Hematopoietic multipotent progenitor cell treated with erythropoietin and hydrocortisone succinate and interleukin-3 and kit ligand, for 15 days (in vitro differentiated cells): ENCODE measurements around the gene ASPM.
"Not testable (repeated sequence)": the region's sequence is repeated elsewhere in the genome, so short reads cannot be mapped to it uniquely, and the experiment has no call there.

ENCODE experiments used
- DNase-seq: peaks from one replicate; pipeline ENCODE4 v3.0.0-alpha.2; 2015; ENCODE audit warnings: low spot score

Gene ASPM

GRCh38 chr1:197143276-197143675 lies 3.2 kb downstream of the ASPM start:
- no peak for DNase-seq

DNA sequence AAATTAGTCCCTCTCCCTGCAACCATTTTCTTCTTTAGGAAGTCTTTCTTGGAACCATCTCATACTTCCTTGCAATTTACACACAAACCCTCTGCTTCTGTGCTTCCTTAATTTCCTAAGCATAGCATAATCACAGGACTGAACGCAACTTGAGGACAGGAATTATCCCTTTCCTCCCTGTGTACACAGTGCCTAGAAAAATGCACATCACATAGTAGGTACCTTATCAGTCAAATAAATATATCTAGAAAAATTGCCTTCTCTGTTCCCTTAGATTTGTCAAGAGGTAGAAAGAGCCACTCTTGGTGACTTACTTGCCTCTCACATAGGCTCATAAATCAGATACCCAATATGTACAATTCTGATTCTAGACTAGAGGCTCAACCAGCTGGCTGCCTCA lies 4.9 kb downstream of the ASPM start:
- no peak for DNase-seq

GRCh38 chr1:197140121-197140520 lies 6.3 kb downstream of the ASPM start:
- no peak for DNase-seq

DNA sequence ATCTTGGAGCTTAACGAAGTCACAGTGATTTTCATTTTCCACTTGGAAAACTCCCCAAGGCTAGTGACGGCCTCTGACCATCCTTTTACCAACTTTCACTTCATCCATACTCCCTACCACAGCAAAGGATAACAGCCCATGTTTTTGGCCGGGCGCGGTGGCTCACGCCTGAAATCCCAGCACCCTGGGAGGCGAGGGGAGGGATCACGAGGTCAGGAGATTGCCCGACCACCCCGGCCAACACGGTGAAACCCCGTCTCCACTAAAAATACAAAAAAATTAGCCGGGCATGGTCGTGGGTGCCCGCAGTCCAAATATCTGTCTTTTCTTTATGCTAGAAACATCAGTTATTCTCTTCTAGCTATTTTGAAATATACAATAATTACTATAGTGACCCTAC lies 7.3 kb downstream of the ASPM start:
- DNase-seq, result no peak

- DNase-seq, result no peak
Observed at GRCh38 chr1:197137322-197137721, 9.1 kb downstream of the ASPM start.

GRCh38 chr1:197130677-197131304 lies 15.7 kb downstream of the ASPM start:
- no peak for DNase-seq

DNA sequence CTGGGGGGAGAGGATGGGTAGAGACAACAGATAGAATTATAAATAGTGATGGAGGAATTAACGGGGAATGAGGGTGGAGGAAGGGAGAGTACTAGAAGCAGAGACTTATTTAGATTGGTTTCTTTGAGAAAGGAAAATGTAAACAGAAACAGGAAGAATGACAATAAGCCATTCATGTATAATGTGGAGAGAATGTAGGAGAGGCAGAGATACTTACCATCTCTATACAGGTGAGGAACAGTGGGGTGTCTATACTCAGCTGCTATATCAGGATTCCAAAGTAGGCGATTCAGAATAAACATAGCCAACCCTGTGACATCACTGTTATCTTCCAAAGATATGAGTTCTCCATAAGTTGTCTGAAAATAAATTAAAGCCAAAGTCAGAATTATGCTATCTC lies 16.8 kb downstream of the ASPM start:
- no peak for DNase-seq

DNA sequence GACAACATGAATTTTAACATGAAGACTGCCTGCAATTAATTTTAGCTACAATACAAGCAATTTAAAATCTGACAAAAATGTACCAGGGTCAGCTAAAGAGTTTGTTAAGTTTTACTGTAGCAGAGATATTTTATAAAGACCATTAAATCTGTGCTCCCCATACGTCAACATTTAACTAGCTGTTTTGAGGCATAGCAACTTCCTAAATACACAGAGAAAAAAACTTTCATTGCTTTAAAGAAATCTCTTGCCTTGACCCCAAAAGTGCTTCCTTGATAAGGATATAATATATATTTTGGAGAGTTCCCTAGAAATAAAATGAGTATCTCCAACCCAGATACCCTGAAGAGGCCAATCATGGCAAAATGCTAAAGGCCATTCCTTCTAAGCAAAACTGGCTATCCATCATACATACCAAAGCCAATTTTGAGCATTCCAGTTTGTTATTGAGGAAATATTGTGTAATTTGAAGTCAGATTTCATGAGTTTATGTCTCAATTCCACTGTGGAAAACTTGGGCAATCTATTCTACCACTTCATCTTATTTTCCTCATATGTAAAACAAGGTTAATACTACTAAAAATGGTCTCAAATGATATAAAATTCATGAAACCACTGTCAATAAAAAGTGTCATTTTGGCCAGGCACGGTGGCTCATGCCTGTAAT lies 19.1 kb downstream of the ASPM start:
- DNase-seq, result no peak

GRCh38 chr1:197126691-197127090 lies 19.8 kb downstream of the ASPM start:
- DNase-seq, result no peak

DNA sequence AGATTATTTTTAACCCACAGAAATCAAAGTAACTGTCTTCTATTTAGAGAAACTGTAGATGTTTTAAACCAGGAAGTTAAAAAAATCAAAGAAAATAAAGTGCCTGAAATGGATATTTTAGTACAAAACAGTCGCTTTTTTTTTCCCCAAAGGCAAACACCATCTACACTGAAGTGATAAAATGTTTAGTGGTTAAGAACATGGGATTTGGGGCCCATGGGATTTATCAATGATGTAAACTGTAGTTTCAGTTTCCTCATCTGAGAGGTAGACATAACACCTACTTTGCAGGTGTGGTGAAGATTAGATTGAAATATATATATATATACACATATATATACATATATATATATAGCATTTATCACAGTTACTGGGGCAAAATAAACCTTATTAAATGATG lies 22.1 kb downstream of the ASPM start:
- DNase-seq, result no peak

GRCh38 chr1:197116156-197116555 lies 30.3 kb downstream of the ASPM start:
- no peak for DNase-seq

DNA sequence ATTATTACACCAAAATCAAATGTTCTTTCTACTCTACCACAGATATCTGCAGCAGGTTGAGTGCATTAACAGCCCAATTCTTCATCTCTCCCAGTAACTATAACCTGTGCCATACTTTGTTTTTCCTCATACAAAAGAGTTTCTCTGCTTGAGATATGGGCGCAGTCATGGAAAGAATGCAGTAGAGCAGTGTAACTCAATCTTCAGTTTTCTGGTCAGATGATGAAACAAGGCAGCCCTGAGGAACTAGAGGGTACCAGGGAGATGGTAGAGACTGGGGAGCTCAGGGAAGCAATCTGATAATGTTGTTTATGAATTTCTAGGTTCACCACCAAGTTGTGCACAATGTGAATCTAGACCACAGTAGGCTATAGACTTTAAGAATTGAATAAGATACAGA lies 39.6 kb downstream of the ASPM start:
- no peak for DNase-seq

DNA sequence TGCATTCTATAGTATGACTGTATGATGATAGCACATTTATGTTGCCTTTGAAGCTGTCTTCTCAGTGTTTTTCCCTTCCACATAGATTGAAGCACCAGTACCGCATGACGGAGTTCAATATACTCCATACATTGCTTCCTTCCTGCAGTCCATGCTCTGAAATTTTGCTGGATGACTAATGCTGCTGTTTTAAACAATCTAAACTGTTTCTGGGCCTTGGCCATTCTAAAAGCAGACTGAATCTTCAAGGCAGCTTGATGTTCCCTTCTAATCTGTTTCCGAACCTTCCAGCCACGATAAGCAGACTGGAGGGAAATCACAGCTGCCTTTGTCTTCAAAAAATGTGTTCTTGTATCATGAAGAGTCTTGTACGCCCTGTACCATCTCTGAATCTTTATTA lies 43.2 kb downstream of the ASPM start:
- DNase-seq, result no peak

DNA sequence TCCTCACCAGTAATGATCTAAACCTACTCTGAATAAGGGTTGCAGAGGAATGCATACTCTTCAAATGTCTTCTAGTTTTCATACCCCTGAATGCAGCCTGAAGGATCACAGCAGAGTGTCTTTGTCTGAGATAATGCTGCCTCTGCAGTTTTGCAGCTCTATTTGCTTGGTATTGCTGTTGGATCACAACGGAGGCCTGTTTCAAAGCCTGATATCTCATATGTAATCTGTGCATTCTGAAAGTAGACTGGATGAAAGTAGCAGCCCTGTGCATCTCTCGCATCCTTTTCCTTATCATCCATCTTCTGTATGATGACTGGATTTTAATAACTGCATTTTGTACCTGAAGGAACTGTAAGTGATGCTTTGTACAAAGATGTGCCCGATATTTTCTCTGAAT lies 44.5 kb downstream of the ASPM start:
- no peak for DNase-seq

DNA sequence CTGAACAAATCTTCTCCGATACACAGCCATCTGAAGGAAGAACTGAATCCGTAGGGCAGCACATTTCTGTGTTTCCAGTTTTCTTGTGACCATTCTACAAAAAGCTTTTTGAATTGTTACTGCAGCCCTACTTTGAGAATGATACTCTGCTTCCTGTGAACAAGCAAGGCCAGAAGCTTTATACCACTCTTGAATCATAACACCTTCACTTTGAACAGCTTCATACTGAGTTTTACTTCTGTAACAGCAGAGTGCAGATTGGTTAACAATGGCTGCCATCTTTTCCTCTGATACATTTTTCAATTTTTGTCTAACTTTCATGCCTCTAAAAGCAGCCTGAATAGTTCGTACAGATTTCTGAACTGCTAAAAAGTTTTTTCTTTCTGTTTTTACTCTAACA lies 45.8 kb downstream of the ASPM start:
- no peak for DNase-seq

- DNase-seq, result no peak
Observed at GRCh38 chr1:197099444-197099843, 47.0 kb downstream of the ASPM start.

DNA sequence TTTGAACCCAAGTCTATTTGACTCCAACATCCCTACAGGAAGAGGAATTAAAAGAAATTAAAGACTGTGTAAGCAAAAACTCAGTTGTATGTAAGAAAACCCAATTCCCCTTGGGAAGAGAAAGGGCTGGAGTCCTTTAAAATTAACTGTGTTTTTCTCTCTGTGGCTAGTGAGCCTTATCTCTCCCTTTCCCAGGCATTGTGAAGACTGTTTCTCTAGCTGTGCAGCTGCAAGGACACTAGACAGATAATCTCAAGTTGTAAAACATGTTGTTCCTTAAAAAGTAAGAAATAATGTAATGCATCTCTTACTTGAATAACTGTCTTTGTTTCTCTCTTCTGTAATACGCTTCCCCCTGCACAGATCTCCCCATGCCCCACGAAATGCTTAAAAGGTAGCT lies 49.5 kb downstream of the ASPM start:
- not testable (repeated sequence) for DNase-seq

GRCh38 chr1:197096137-197096536 lies 50.3 kb downstream of the ASPM start:
- DNase-seq, result peak; percentile 2

DNA sequence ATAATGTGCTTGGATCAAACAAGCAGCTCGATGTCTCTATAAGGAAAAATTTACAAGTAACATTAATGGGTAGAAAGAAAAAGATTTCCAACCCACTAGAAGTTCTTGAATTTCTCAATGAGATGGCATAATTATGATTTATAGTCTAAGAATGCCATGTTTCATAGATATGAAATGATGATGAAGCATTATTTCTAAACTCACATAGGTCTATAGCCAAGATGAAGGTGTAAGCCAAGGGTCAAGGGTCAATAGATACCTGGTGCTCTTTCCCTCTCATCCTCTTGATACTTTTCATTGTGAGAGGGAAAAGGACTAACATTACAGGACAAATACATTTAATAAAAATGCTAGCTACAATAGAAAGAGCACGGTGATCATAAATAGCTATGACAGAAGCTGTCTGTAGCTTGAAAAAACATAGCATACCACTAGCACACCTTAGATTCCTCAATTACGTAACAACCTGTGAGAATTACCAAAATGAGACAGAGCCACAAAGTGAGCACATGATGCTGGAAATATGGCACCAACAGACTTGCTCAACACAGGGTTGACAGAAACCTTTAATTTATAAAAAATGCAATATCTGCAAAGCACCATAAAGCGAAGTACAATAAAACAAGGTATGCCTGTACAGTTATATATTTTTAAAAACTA lies 53.1 kb downstream of the ASPM start:
- DNase-seq, result no peak

- no peak for DNase-seq
Observed at GRCh38 chr1:197092491-197093023, 53.9 kb downstream of the ASPM start.

- no peak for DNase-seq
Observed at GRCh38 chr1:197083474-197083873, 63.0 kb downstream of the ASPM start.

- no peak for DNase-seq
Observed at GRCh38 chr1:197081117-197081753, 65.2 kb downstream of the ASPM start.

- no peak for DNase-seq
Observed at GRCh38 chr1:197080323-197080722, 66.1 kb downstream of the ASPM start.
